Mammary epithelial cell (primary cell): ENCODE results near the gene CHMP1A.

Source experiments
- CTCF ChIP-seq, 2 donors: IDR thresholded peaks in 1 of 2; conservative IDR thresholded peaks in 1 of 2; 2 replicates each; pipeline ENCODE4 v1.5.1; 2011 to 2012; ENCODE audit warnings: inconsistent platforms in 2 of 2, low read length in 2 of 2, mild to moderate bottlenecking in 2 of 2, control low read depth in 1 of 2, low read depth in 1 of 2; ENCODE audit not compliant: insufficient read depth in 1 of 2; ENCODE audit errors: extremely low read depth in 1 of 2
- EZH2 ChIP-seq: IDR thresholded peaks from 2 replicates; pipeline ENCODE4 v1.6.1; 2012; ENCODE audit warnings: low read length, inconsistent platforms, borderline replicate concordance

GRCh38 chr16:89653656-89654295 lies 3.7 kb downstream of the CHMP1A start:
- TF ChIP-seq CTCF (conservative IDR thresholded peaks at IDR 0.05 in 1 of 2, IDR thresholded peaks at IDR 0.05 in 1 of 2; ENCODE audit: extremely low read depth in 1 of 2, insufficient read depth in 1 of 2, low read depth in 1 of 2, low read length in 2 of 2): no peak
- no peak for TF ChIP-seq EZH2
